GM12874 (cell line): ENCODE data around the gene TSPAN4.

ENCODE experiments used
- CTCF ChIP-seq: IDR thresholded peaks from 2 replicates; pipeline ENCODE4 v1.5.1; 2011; ENCODE audit warnings: low read depth, mild to moderate bottlenecking, control low read depth, low read length, moderate library complexity; ENCODE audit not compliant: insufficient read depth

TSPAN4 gene

DNA sequence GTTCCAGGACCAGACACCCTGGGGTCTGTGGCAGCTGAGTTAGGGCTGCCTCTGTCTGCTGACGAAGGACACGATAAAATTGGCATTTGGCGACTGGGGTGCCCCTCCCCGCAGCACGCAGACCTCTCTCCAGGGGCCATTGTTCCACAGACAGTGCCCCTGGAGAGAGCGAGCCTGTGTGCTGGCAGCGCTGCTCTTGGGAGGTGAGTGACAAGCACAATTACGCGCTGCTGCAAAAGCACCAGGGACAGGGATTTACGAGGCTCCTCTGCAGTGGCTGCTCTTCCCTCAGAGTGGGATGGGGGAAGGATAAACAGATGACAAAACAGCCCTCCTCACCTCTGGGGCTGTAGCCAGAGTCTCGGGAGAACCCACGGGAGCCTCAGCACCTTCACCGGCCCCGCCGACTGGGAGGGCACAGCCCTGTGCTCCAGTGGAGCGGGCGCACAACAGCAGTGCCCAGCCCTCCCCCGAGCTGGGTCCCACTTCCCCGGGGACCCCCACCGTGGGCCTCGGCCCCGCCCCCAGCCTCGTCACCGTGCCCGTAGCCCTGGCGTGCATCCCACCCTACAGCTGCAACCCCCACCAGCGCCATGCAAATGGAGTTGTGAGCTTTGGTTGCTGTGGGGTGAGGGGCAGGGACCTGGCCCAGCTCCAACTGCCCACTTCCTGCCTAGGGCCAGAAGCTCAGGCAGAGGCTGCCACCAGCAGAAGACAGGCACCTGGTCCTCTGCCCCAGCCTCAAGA, 48.3 kb downstream of the TSPAN4 start:
- no peak for TF ChIP-seq CTCF

DNA sequence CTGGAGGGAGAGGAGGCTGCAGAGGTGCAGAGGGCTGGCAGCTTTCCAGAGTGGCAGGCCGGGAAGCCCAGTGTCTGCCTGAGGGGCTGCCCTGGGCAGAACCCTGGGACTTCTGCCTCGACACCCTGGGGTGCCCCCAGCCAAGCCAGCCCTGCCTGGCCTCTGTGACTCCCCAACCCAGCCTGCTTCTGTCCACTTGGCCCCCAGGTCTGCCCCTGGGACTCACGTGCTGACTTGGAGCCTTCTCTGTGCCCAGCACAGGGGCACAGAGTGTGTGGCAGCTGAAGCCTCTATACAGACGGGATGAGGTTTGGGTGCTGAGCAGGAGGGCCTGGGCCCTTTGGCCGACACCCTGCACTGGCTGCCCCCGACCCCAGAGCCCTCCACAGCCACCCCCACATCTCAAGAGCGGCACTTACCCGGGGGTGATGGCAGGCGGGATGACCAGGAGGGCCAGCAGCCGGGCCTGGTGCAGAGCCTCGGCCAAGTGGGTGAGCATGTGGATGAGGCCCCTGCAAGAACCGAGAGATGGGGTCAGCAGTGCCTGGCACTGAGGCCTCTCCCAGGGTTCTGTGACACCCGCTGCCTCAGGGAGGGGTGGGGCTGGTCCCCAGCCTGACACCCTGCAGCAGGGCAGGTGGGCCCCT, 50.5 kb downstream of the TSPAN4 start:
- no peak for TF ChIP-seq CTCF

- no peak for TF ChIP-seq CTCF
Measured at GRCh38 chr11:894575-895201, 52.0 kb downstream of the TSPAN4 start.

DNA sequence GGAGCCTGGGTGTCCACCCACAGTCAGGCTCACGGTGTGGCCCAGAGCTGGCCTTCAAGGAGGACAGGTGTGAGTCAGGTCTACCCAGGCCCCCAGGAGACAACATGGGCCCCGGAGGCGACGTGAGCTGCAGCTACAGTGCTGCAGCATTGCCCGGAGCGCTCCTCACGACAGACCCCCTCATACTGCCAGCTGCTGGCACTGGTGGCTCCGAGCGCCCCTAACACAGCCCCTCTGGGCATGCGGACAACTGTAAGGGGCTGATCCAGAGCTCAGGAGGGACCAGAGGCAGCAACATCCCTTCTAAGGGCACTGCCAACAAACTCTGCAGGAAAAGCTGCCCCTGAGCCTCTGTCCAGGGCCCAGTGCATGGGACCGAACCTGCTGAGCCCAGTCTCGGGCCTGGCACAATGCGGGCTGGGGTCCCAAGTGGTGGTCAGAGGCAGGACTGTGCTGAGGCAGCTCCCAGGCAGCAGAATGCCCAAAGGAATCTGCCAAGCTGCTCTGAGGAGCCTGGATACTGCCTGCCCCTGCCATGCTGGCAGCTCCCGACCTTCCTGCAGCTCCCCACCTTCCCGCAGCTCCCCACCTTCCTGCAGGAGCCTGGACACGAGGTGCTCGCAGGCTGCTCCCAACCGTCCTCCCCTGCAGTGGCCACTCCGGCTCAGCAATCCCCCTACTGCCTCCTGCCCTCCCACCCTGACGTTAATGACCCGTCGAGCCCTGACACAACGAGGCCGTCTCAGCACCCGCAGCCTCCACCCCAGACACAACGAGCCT, 52.9 kb downstream of the TSPAN4 start:
- TF ChIP-seq CTCF, result no peak

- TF ChIP-seq CTCF, result no peak
Measured at GRCh38 chr11:897253-898142, 54.8 kb downstream of the TSPAN4 start.

- peak; percentile 29; the same call in 1 of the 2 replicates for TF ChIP-seq CTCF
Measured at GRCh38 chr11:898143-898511, 55.5 kb downstream of the TSPAN4 start.
